Embryonic facial prominence (tissue), 1 donor: ENCODE measurements around the gene CHRNA1.

Source experiments
- DNase-seq: peaks from one replicate; pipeline ENCODE4 v3.0.0-alpha.2; 2016; ENCODE audit errors: extremely low spot score

The CHRNA1 gene

GRCh38 chr2:174764280-174765255, at the start of gene CHRNA1:
Gene CHRNA1, minus strand, starts transcription at chr2:174764472. Its CDS starts 78 bp downstream, at chr2:174764394.
- no peak for DNase-seq

GRCh38 chr2:174812037-174812436, 47.8 kb upstream of the CHRNA1 start:
- no peak for DNase-seq

GRCh38 chr2:174807931-174808330, 43.7 kb upstream of the CHRNA1 start:
- no peak for DNase-seq

- DNase-seq, result no peak
Observed at GRCh38 chr2:174805803-174806202, 41.5 kb upstream of the CHRNA1 start.

- DNase-seq, result no peak
Observed at GRCh38 chr2:174802459-174802858, 38.2 kb upstream of the CHRNA1 start.

- DNase-seq, result no peak
Observed at GRCh38 chr2:174800436-174801205, 36.3 kb upstream of the CHRNA1 start.

GRCh38 chr2:174798801-174799200, 34.5 kb upstream of the CHRNA1 start:
- DNase-seq, result no peak

- no peak for DNase-seq
Observed at GRCh38 chr2:174797781-174798276, 33.6 kb upstream of the CHRNA1 start.

- no peak for DNase-seq
Observed at GRCh38 chr2:174796319-174796771, 32.1 kb upstream of the CHRNA1 start.

GRCh38 chr2:174794851-174795374, 30.6 kb upstream of the CHRNA1 start:
- DNase-seq, result no peak

- no peak for DNase-seq
Observed at GRCh38 chr2:174792309-174793025, 28.2 kb upstream of the CHRNA1 start.

- no peak for DNase-seq
Observed at GRCh38 chr2:174791746-174792280, 27.5 kb upstream of the CHRNA1 start.

- DNase-seq, result no peak
Observed at GRCh38 chr2:174791020-174791419, 26.7 kb upstream of the CHRNA1 start.

- DNase-seq, result no peak
Observed at GRCh38 chr2:174789001-174789400, 24.7 kb upstream of the CHRNA1 start.

- no peak for DNase-seq
Observed at GRCh38 chr2:174788291-174788929, 24.1 kb upstream of the CHRNA1 start.

- peak; percentile 91 for DNase-seq
Observed at GRCh38 chr2:174787487-174788205, 23.4 kb upstream of the CHRNA1 start.

- no peak for DNase-seq
Observed at GRCh38 chr2:174786066-174786725, 21.9 kb upstream of the CHRNA1 start.

GRCh38 chr2:174785481-174785880, 21.2 kb upstream of the CHRNA1 start:
- no peak for DNase-seq

- DNase-seq, result no peak
Observed at GRCh38 chr2:174784909-174785308, 20.6 kb upstream of the CHRNA1 start.
